WTC11 (cell line): ENCODE data around the gene UNC79. TPM values are rescaled to one million over a fixed set of nuclear protein-coding genes. Genes with fewer than 3 reads are reported as not detected.

Experiments
- ATAC-seq: fragments of 200-7000 bp; cut with Tn5 transposase; 2 replicates; pipeline ENCODE4 v1.10.0; 2021; ENCODE audit warnings: mild to moderate bottlenecking, moderate library complexity
- CTCF ChIA-PET: fragments of 300-600 bp; sonication (Branson Sonifier 250); formaldehyde crosslinking; loops from one replicate; lab custom pipeline; 2021; ENCODE audit warnings: antibody characterized with exemption; lab: Charles Lee
- POLR2A ChIA-PET: fragments of 350-600 bp; sonication (Branson Sonifier 250); formaldehyde crosslinking; loops from one replicate; lab custom pipeline; 2021; ENCODE audit warnings: antibody characterized with exemption; lab: Charles Lee
- DNase-seq: peaks from one replicate; pipeline ENCODE4 v3.0.0; 2021; ENCODE audit warnings: low spot score
- H3K27ac Mint-ChIP-seq: 2 replicates; pipeline ENCODE4 v1.8.0; 2021; ENCODE audit warnings: mixed read lengths
- H3K27me3 Mint-ChIP-seq: 2 replicates; pipeline ENCODE4 v1.8.0; 2021; ENCODE audit warnings: low read depth, mild to moderate bottlenecking, moderate library complexity, mixed read lengths
- H3K36me3 Mint-ChIP-seq: 2 replicates; pipeline ENCODE4 v1.8.0; 2021; ENCODE audit warnings: mixed read lengths
- H3K4me1 Mint-ChIP-seq: 2 replicates; pipeline ENCODE4 v1.8.0; 2022; ENCODE audit warnings: mixed read lengths
- H3K4me3 Mint-ChIP-seq: 2 replicates; pipeline ENCODE4 v1.8.0; 2021; ENCODE audit warnings: mild to moderate bottlenecking, moderate library complexity, mixed read lengths
- H3K9me3 Mint-ChIP-seq: 2 replicates; pipeline ENCODE4 v1.8.0; 2021; ENCODE audit warnings: mixed read lengths
- CREB1 ChIP-seq: sonication (generic); formaldehyde crosslinking; IDR thresholded peaks from 2 replicates; pipeline ENCODE4 v1.8.0; 2023; ENCODE audit warnings: mild to moderate bottlenecking, missing genetic modification reagents
- CREM ChIP-seq: sonication (generic); formaldehyde crosslinking; IDR thresholded peaks from 2 replicates; pipeline ENCODE4 v1.8.1; 2022; ENCODE audit warnings: mild to moderate bottlenecking, missing genetic modification reagents, moderate library complexity
- ELF4 ChIP-seq: sonication (generic); formaldehyde crosslinking; IDR thresholded peaks from 2 replicates; pipeline ENCODE4 v1.8.1; 2022; ENCODE audit warnings: low read depth, mild to moderate bottlenecking, moderate library complexity, missing genetic modification reagents
- ESRRA ChIP-seq: sonication (generic); formaldehyde crosslinking; IDR thresholded peaks from 2 replicates; pipeline ENCODE4 v1.8.1; 2022; ENCODE audit warnings: mild to moderate bottlenecking, missing genetic modification reagents, borderline replicate concordance
- FOXP1 ChIP-seq: sonication (generic); formaldehyde crosslinking; IDR thresholded peaks from 2 replicates; pipeline ENCODE4 v1.8.0; 2022; ENCODE audit warnings: missing genetic modification reagents, mild to moderate bottlenecking, moderate library complexity, borderline replicate concordance
- GTF2I ChIP-seq: fragments of 250-450 bp; sonication (Bioruptor Pico); conservative IDR thresholded peaks from 2 replicates; pipeline ENCODE4 v1.4.0; 2021; ENCODE audit warnings: mild to moderate bottlenecking
- IRF1 ChIP-seq: sonication (generic); formaldehyde crosslinking; IDR thresholded peaks from 2 replicates; pipeline ENCODE4 v1.8.0; 2023; ENCODE audit warnings: missing genetic modification reagents
- JAZF1 ChIP-seq: fragments of 250-450 bp; sonication (Bioruptor Pico); IDR thresholded peaks from 2 replicates; pipeline ENCODE4 v1.9.0; 2021; ENCODE audit warnings: moderate library complexity, mild to moderate bottlenecking, inconsistent platforms
- MLX ChIP-seq: sonication (generic); formaldehyde crosslinking; IDR thresholded peaks from 2 replicates; pipeline ENCODE4 v1.8.1; 2023; ENCODE audit warnings: mild to moderate bottlenecking, missing genetic modification reagents, moderate library complexity
- MXD4 ChIP-seq: fragments of 250-450 bp; sonication (Bioruptor Pico); IDR thresholded peaks from 2 replicates; pipeline ENCODE4 v1.8.0; 2021; ENCODE audit warnings: mild to moderate bottlenecking, moderate library complexity, borderline replicate concordance
- RELA ChIP-seq: sonication (generic); formaldehyde crosslinking; IDR thresholded peaks from 2 replicates; pipeline ENCODE4 v1.8.1; 2022; ENCODE audit warnings: missing genetic modification reagents, mild to moderate bottlenecking, borderline replicate concordance
- ZNF121 ChIP-seq: sonication (generic); formaldehyde crosslinking; IDR thresholded peaks from 2 replicates; pipeline ENCODE4 v1.8.0; 2023; ENCODE audit warnings: missing genetic modification reagents
- ZNF263 ChIP-seq: sonication (generic); formaldehyde crosslinking; IDR thresholded peaks from 2 replicates; pipeline ENCODE4 v1.8.1; 2022; ENCODE audit warnings: low read depth, mild to moderate bottlenecking, moderate library complexity, missing genetic modification reagents
- ZNF423 ChIP-seq: fragments of 250-450 bp; sonication (Bioruptor Pico); IDR thresholded peaks from 2 replicates; pipeline ENCODE4 v2.1.2; 2022; ENCODE audit warnings: mild to moderate bottlenecking, moderate library complexity
- total RNA-seq: library from RNA; stranded (reverse); gene quantifications from 3 replicates; pipeline ENCODE4 v1.2.3, GENCODE V29; 2021
- TF ChIP-seq, protein P1 (sequence below): fragments of 250-450 bp; sonication (Bioruptor Pico); conservative IDR thresholded peaks from 2 replicates; pipeline ENCODE4 v1.9.0; 2021; ENCODE audit warnings: mild to moderate bottlenecking
- TF ChIP-seq, protein P2 (sequence below): sonication (generic); formaldehyde crosslinking; IDR thresholded peaks from 2 replicates; pipeline ENCODE4 v1.8.1; 2023; ENCODE audit warnings: mild to moderate bottlenecking, missing genetic modification reagents, moderate library complexity
- TF ChIP-seq, protein P3 (sequence below): sonication (generic); formaldehyde crosslinking; IDR thresholded peaks from 2 replicates; pipeline ENCODE4 v1.8.0; 2022; ENCODE audit warnings: mild to moderate bottlenecking, missing genetic modification reagents

Gene UNC79
- total RNA-seq, 1 experiment from 2014 or later: 2.1 TPM

DNA sequence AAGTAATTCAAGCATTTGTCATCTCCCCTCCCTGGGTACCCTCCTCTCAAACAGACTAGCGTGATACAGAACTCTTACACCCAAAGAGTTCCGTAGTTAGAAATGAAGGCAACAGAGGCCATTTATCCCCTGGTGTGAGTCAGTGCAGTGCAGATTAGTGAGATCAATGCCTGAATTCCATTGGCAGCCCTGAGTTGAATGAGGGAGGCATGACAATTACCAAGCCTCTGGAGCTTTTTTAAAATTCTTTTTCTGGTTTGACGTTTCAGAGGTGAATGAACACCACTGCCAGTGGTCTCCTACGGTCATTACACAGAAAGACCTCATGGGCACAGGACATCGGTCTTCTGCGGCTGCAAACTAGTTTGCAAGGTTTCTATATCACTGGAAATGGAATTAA is 263.2 kb downstream of the UNC79 start:
- ATAC-seq: peak; percentile 79
- peaks cover 49% of the 10 kb centered on the region for H3K4me1 Mint-ChIP-seq

GRCh38 chr14:93700928-93701327 is 270.2 kb downstream of the UNC79 start:
- CTCF ChIA-PET: interaction anchor here (0.8 to 1.4 kb wide), 4 partner anchors 8 to 202 kb away, joined by 3 to 4 read pairs (median 4); no protein-coding TSS in a partner anchor
- peaks cover 3% of the 10 kb centered on the region; the same call in 1 of the 2 replicates for H3K4me1 Mint-ChIP-seq

More for the DNA sequence above, 263.2 kb downstream of the UNC79 start:
- H3K27me3 Mint-ChIP-seq: no peaks in the 10 kb centered on the region
- TF ChIP-seq RELA (CRISPR knock-in tag) (no peak), MLX (no peak), ZNF423 (CRISPR knock-in tag) (no peak)
- H3K4me3 Mint-ChIP-seq: no peak overlapping the region
- peak overlapping the region; percentile 70 for H3K27ac Mint-ChIP-seq
- H3K36me3 Mint-ChIP-seq: peaks cover 11% of the 10 kb centered on the region; the same call in 1 of the 2 replicates
- H3K9me3 Mint-ChIP-seq: peaks cover 11% of the 10 kb centered on the region
- CTCF ChIA-PET: interaction anchor here (1.0 kb wide), 1 partner anchor 39 kb away, joined by 5 read pairs; no protein-coding TSS in a partner anchor
- no peak for DNase-seq
- POLR2A ChIA-PET: no interaction called here

DNA sequence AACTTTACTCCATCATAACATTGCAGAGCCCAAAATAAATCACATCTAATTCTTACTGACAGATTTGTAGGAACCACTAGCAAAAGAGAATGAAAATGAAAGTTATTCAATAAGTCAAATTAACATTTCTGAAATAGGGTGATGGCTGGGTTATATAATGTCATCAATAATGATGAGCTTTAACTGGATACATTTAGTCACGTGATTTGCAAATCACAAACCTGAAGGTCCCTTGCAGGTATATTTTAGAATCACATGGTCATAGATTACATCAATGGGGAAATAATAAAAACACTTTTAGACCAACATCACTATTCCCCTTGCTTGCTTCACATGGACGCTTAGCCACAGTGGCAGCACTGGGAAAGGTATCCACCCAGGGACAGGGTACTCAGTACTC is 270.8 kb downstream of the UNC79 start:
- ATAC-seq (no peak), DNase-seq (no peak)
- CTCF ChIA-PET: interaction anchor here (0.8 to 1.0 kb wide), 3 partner anchors 9 to 202 kb away, joined by 3 to 4 read pairs (median 3); no protein-coding TSS in a partner anchor
- H3K9me3 Mint-ChIP-seq: peaks cover 17% of the 10 kb centered on the region
- TF ChIP-seq CREM (CRISPR knock-in tag) (no peak), ESRRA (CRISPR knock-in tag) (no peak), CREB1 (CRISPR knock-in tag) (no peak), IRF1 (CRISPR knock-in tag) (no peak), ELF4 (CRISPR knock-in tag) (no peak), MXD4 (CRISPR knock-in tag) (no peak), FOXP1 (CRISPR knock-in tag) (no peak), GTF2I (CRISPR knock-in tag) (no peak)
- POLR2A ChIA-PET: no interaction called here
- H3K4me1 Mint-ChIP-seq: peaks cover 3% of the 10 kb centered on the region; the same call in 1 of the 2 replicates
- H3K27ac Mint-ChIP-seq: no peak overlapping the region
- no peak overlapping the region for H3K4me3 Mint-ChIP-seq
- peaks cover 10% of the 10 kb centered on the region; the same call in 1 of the 2 replicates for H3K36me3 Mint-ChIP-seq
- H3K27me3 Mint-ChIP-seq: no peaks in the 10 kb centered on the region

More at GRCh38 chr14:93700928-93701327, 270.2 kb downstream of the UNC79 start:
- POLR2A ChIA-PET: no interaction called here
- Mint-ChIP-seq H3K4me3 (no peak overlapping the region), H3K36me3 (peaks cover 13% of the 10 kb centered on the region; the same call in 1 of the 2 replicates), H3K27ac (no peak overlapping the region)
- no peak for DNase-seq
- no peak for TF ChIP-seq JAZF1 (CRISPR knock-in tag)
- TF ChIP-seq, all 79 proteins: peak for 0
- ATAC-seq: peak; percentile 60
- peaks cover 17% of the 10 kb centered on the region for H3K9me3 Mint-ChIP-seq
- no peaks in the 10 kb centered on the region for H3K27me3 Mint-ChIP-seq

- POLR2A ChIA-PET: no interaction called here
- no peak overlapping the region for H3K4me3 Mint-ChIP-seq
- TF ChIP-seq, protein P1, sequence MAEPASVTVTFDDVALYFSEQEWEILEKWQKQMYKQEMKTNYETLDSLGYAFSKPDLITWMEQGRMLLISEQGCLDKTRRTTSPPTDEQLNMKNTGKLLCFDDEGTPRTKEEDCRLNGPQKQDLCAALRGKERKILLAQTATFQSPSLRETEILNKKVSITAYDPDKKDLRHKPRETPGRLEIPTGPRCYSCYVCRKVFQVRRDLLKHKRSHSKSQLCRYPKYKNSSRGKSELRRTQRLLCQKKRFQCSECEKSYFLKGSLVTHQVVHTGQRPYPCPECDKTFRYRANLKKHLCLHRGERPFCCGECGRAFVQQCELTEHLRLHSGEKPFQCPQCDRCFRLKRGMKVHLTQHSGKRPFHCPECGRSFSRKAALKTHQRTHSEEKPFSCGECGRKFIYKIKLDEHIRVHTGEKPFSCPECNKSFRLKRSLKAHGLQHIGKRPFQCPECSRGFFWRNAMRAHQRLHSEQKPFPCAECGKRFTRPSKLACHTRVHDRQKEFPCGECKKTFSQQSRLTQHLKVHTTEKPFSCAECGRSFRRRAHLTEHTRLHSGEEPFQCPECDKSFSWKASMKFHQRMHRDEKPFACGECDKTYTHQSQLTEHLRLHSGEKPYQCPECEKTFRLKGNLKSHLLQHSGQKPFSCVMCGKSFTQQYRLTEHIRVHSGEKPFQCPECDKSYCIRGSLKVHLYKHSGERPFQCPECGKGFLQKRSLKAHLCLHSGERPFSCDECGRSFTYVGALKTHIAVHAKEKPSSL: no peak
- TF ChIP-seq, protein P2, sequence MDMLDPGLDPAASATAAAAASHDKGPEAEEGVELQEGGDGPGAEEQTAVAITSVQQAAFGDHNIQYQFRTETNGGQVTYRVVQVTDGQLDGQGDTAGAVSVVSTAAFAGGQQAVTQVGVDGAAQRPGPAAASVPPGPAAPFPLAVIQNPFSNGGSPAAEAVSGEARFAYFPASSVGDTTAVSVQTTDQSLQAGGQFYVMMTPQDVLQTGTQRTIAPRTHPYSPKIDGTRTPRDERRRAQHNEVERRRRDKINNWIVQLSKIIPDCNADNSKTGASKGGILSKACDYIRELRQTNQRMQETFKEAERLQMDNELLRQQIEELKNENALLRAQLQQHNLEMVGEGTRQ (CRISPR knock-in tag): peak; percentile 79
- TF ChIP-seq, protein P3, sequence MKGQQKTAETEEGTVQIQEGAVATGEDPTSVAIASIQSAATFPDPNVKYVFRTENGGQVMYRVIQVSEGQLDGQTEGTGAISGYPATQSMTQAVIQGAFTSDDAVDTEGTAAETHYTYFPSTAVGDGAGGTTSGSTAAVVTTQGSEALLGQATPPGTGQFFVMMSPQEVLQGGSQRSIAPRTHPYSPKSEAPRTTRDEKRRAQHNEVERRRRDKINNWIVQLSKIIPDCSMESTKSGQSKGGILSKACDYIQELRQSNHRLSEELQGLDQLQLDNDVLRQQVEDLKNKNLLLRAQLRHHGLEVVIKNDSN (CRISPR knock-in tag): peak; percentile 34; the same call in 1 of the 2 replicates
- no peak for TF ChIP-seq ZNF263 (CRISPR knock-in tag)
- TF ChIP-seq ZNF121: no peak
- CTCF ChIA-PET: interaction anchor here (1.6 kb wide), 1 partner anchor 48 kb away, joined by 4 read pairs; no protein-coding TSS in a partner anchor
- H3K9me3 Mint-ChIP-seq: peaks cover 9% of the 10 kb centered on the region
- DNase-seq: no peak
- H3K36me3 Mint-ChIP-seq: peaks cover 7% of the 10 kb centered on the region; the same call in 1 of the 2 replicates
- H3K4me1 Mint-ChIP-seq: peaks cover 3% of the 10 kb centered on the region; the same call in 1 of the 2 replicates
- no peak overlapping the region for H3K27ac Mint-ChIP-seq
- peak; percentile 65 for ATAC-seq
- no peaks in the 10 kb centered on the region for H3K27me3 Mint-ChIP-seq
Measured at GRCh38 chr14:93702946-93703345, 272.2 kb downstream of the UNC79 start.
